Right lobe of liver (tissue), 6 donors: ENCODE measurements around the gene GPR82. TPM values are rescaled to one million over a fixed set of nuclear protein-coding genes. Genes with fewer than 3 reads are reported as not detected.
"Not testable (repeated sequence)": the region's sequence is repeated elsewhere in the genome, so short reads cannot be mapped to it uniquely, and the experiment has no call there.

Source experiments
- ATAC-seq, 4 donors: fragments of 200-7000 bp; cut with Tn5 transposase; one replicate each; pipeline ENCODE4 v1.9.1; 2020; ENCODE audit warnings: mild to moderate bottlenecking in 4 of 4, moderate library complexity in 4 of 4
- DNase-seq, 3 donors: peaks; one replicate each; pipeline ENCODE4 v3.0.0-alpha.2; 2020
- H3K27ac ChIP-seq, 3 donors: fragments of 200-600 bp; one replicate each; pipeline ENCODE4 v1.8.0; 2022
- H3K27me3 ChIP-seq, 2 donors: fragments of 200-600 bp; one replicate each; pipeline ENCODE4 v1.8.0; 2022
- H3K36me3 ChIP-seq, 4 donors: fragments of 200-600 bp; sonication (generic) in 1 of 4; one replicate each; pipeline versions ENCODE4 v1.5.1 to v1.8.0; 2017 to 2022; ENCODE audit warnings: control low read depth in 1 of 4
- H3K4me1 ChIP-seq, 4 donors: fragments of 200-600 bp; sonication (generic) in 1 of 4; one replicate each; pipeline versions ENCODE4 v1.5.1 to v1.8.0; 2017 to 2022; ENCODE audit warnings: control low read depth in 1 of 4
- H3K4me3 ChIP-seq, 3 donors: fragments of 200-600 bp; one replicate each; pipeline ENCODE4 v1.8.0; 2022
- H3K9me3 ChIP-seq, 4 donors: fragments of 200-600 bp; sonication (generic) in 1 of 4; one replicate each; pipeline versions ENCODE4 v1.5.1 to v1.8.0; 2017 to 2022; ENCODE audit warnings: control low read depth in 1 of 4
- POLR2A ChIP-seq: fragments of 450-650 bp; IDR thresholded peaks from one replicate; pipeline ENCODE4 v1.6.1; 2017; ENCODE audit warnings: antibody characterized with exemption, mild to moderate bottlenecking
- WGBS: methylation state at CpG from one replicate; pipeline ENCODE4 v1.1.6; 2018; ENCODE audit warnings: low coverage, low lambda C conversion rate; ENCODE audit not compliant: insufficient coverage; ENCODE audit errors: missing lambda C conversion rate; 5-methylcytosine and 5-hydroxymethylcytosine counted together
- intact Hi-C, 2 donors: fragments of 100-400 bp; cut with DNase I; formaldehyde crosslinking; loops; one replicate each; pipeline versions ENCODE4 v1.11.2 to v1.14.1; 2022
- long read RNA-seq: library from polyadenylated mRNA; unstranded; transcript quantifications from one replicate; pipeline ENCODE4 v2.0.0, GENCODE V29; 2019
- total RNA-seq, 6 experiments: library from RNA; depleted of rRNA in 2 of 6; stranded (reverse); fragments of >200 nt in 2 of 6; fragmentation: NEBNext Ultra II Directional in 3 of 6; extraction: Animal tissue kit (Norgen Biotek cat#: 25700) in 3 of 6; gene quantifications; one replicate each; pipeline versions ENCODE4 v1.1.0 to v1.2.4, GENCODE V29; 2016 to 2023
- TF ChIP-seq, protein P1 (sequence below), 4 donors: fragments of 200-600 bp in 3 of 4; fragments of 450-650 bp in 1 of 4; IDR thresholded peaks; one replicate each; pipeline versions ENCODE4 v1.5.1 to v1.8.0; 2016 to 2022; ENCODE audit warnings: antibody characterized with exemption in 4 of 4, mild to moderate bottlenecking in 2 of 4
- donor health status: DM: no; HTN: yes; CAD: no.
- donor health status: DM: no; HTN: no; CAD: no.
- donor health status: DM: no; HTN: no; CAD: no.
- donor health status: DM: no; HTN: yes; CAD: no.
- donor health status: DM: no; HTN: yes; CAD: no.

The GPR82 gene, protein sequence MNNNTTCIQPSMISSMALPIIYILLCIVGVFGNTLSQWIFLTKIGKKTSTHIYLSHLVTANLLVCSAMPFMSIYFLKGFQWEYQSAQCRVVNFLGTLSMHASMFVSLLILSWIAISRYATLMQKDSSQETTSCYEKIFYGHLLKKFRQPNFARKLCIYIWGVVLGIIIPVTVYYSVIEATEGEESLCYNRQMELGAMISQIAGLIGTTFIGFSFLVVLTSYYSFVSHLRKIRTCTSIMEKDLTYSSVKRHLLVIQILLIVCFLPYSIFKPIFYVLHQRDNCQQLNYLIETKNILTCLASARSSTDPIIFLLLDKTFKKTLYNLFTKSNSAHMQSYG
- under 1 TPM; 0.06 to 0.44 (median 0.20) TPM for total RNA-seq
- long read RNA-seq = 0 reads

DNA sequence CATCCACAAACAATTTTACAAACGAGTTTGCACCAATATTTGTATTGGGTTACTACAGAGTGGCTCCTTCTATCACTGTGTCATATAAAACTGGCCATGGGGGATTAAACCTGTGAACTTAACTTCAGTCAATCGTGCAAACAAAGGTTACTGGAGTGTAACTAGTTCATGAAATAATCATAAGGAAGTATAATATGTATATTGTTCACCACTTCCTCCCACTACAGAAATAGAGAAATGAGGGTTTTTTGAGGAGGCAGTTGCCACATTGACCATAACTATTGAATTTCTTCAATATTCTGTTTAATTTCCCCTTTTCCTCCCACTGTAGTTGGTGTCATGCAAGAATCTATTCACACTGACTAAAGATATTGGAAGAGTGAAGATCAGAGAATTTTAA is at the start of gene GPR82:
Gene GPR82, plus strand, starts transcription at position 356 of the 400 bp plus-strand sequence. CDS start 2,846 bp downstream, outside the sequence.
- TF ChIP-seq, protein P1, sequence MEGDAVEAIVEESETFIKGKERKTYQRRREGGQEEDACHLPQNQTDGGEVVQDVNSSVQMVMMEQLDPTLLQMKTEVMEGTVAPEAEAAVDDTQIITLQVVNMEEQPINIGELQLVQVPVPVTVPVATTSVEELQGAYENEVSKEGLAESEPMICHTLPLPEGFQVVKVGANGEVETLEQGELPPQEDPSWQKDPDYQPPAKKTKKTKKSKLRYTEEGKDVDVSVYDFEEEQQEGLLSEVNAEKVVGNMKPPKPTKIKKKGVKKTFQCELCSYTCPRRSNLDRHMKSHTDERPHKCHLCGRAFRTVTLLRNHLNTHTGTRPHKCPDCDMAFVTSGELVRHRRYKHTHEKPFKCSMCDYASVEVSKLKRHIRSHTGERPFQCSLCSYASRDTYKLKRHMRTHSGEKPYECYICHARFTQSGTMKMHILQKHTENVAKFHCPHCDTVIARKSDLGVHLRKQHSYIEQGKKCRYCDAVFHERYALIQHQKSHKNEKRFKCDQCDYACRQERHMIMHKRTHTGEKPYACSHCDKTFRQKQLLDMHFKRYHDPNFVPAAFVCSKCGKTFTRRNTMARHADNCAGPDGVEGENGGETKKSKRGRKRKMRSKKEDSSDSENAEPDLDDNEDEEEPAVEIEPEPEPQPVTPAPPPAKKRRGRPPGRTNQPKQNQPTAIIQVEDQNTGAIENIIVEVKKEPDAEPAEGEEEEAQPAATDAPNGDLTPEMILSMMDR (IDR thresholded peaks at IDR 0.05) = no peak
- TF ChIP-seq POLR2A = no peak
- intact Hi-C loops = no loop called here
- H3K9me3 ChIP-seq = no peaks in the 10 kb centered on the region
- H3K27me3 ChIP-seq = no peaks in the 10 kb centered on the region
- WGBS = 18% methylated on average over 2 of the region's 2 CpGs
- H3K27ac ChIP-seq = no peak within 1 kb of the TSS
- no peaks in the 10 kb centered on the region for H3K4me1 ChIP-seq
- H3K36me3 ChIP-seq = no peaks in the 10 kb centered on the region
- peak in 1 of 4 donors; percentile 28 for ATAC-seq
- H3K4me3 ChIP-seq = no peak within 1 kb of the TSS
- DNase-seq = no peak

DNA sequence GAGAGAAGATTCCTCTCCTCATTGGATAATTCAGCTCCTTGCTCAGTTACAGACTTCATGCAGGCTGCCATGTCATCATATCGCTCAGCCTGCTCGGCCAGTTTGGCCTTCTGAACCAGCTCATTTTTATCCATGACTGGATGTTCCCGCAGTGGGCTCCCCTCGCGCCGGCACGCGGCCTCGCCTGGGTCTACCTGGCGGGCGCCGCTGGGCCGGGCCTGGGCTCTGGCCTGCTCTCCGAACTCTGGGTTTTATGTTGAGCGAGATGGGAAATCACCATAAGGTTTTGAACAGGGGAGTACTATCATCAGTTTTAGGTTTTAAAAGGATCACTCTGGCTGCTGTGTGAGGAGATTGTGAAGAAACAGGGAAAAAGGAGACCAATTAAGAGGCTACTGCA is 47.6 kb upstream of the GPR82 start:
- ATAC-seq, H3K27ac ChIP-seq, H3K4me3 ChIP-seq, H3K9me3 ChIP-seq, intact Hi-C loops, H3K36me3 ChIP-seq, DNase-seq, H3K27me3 ChIP-seq: not testable (repeated sequence)
- 72% methylated on average over 14 of the region's 15 CpGs for WGBS
- H3K4me1 ChIP-seq = peaks cover 0 to 14% (median 3%) of the 10 kb centered on the region in 4 donors

DNA sequence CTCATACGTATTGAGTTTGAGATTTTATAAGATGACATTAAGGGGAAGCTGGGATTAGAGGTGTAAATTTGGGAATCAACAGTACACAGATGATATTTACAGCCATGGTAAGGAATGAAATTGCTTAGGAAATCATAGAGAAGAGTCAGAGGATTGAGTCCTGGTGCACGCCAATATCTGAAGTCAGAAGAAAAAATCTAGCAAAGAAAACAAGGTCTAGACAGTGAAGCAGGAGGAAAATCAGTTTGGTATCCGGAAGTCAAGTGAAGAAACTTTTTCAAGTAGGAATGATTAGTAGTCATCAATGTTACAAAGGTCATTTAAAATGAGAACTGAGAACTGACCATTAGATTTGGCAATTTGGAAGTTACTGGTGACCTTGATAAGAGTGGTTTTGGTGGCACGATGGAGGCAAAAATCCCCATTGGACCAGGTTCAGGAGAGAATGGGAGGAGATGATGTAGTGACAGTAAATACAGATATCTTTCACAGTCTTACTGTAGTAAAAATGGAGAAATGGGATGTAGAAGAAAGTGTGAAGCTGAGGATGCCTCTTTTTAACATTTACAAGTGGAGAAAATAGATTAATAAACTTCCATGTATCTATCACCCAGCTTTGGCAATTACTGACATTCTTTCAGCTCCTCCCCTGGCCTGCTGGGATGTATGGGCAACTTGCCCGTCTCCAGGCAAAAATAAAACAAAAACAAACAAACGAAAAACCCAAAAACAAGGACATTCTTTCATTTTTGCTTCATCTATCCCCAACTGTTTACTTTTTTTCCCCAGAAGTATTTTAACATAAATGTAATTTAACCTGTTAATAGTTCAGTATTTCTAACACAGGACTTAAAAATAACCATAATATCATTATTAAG is 46.6 kb upstream of the GPR82 start:
- Histone ChIP-seq H3K9me3 (no peaks in the 10 kb centered on the region), H3K36me3 (no peaks in the 10 kb centered on the region), H3K27ac (no peak overlapping the region), H3K4me1 (peaks cover 0 to 14% (median 3%) of the 10 kb centered on the region in 4 donors), H3K27me3 (peaks cover 0 to 6% of the 10 kb centered on the region in 2 donors), H3K4me3 (no peak overlapping the region)
- intact Hi-C loops = no loop called here
- DNase-seq (no peak), ATAC-seq (peak in 3 of 4 donors; percentile 14 to 80 (median 43))
- TF ChIP-seq, protein P1 (IDR thresholded peaks at IDR 0.05) = no peak
- no peak for TF ChIP-seq POLR2A
- 49% methylated on average over 6 of the region's 6 CpGs for WGBS

DNA sequence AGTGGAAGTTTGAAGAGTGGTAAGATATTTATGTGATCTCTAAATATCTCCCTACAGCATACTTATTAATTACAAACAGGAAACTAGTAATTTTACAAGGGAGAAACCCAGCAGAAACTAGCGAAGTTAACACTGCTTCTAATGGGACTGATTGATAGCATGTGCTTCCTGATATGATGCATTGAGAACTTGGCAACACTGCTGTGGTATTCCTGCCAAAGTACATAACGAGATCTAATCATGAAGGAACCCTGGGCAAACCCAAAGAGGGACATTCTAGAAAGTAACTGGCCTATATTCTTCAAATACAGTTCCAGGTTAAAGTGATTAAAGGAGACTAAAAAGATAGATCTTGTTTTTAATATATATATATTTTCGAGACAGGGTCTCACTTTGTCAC is 39.8 kb upstream of the GPR82 start:
- Histone ChIP-seq H3K4me1 (no peaks in the 10 kb centered on the region), H3K27ac (no peak overlapping the region), H3K27me3 (peaks cover 0 to 11% of the 10 kb centered on the region in 2 donors), H3K36me3 (no peaks in the 10 kb centered on the region), H3K4me3 (no peak overlapping the region), H3K9me3 (no peaks in the 10 kb centered on the region)
- ATAC-seq = peak; percentile 85 to 96 (median 88)
- intact Hi-C loops = no loop called here
- TF ChIP-seq, protein P1 (IDR thresholded peaks at IDR 0.05) = no peak
- no peak for TF ChIP-seq POLR2A
- DNase-seq = peak in 1 of 3 donors; percentile 57
- 17% methylated on average over 3 of the region's 3 CpGs for WGBS

DNA sequence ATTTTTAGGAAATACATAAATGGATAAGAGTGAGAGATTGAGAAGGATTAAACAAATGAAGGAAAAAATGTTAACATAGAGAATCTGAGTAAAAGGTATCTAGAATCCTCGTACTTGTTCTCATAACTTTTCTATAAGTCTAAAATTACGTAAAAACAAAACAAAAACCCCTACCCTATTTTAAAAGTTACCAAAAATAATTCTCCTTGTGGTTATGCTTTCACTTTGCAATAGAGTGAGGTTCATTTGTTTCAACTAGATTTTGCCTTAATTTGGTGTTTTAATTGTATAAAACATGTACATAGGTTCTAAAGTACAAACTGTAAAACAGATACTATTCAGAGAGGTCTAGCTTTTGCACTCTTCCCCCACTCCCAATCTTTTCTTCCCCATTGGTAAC is 39.0 kb upstream of the GPR82 start:
- TF ChIP-seq, protein P1 (IDR thresholded peaks at IDR 0.05) = no peak
- no peak for TF ChIP-seq POLR2A
- no peak for DNase-seq
- WGBS = 85% methylated on average over 2 of the region's 2 CpGs

More for the DNA sequence above, 39.0 kb upstream of the GPR82 start:
- no peak for ATAC-seq
- H3K27me3 ChIP-seq = peaks cover 0 to 11% of the 10 kb centered on the region in 2 donors
- no peak overlapping the region for H3K27ac ChIP-seq
- H3K4me3 ChIP-seq = no peak overlapping the region
- no peaks in the 10 kb centered on the region for H3K36me3 ChIP-seq
- intact Hi-C loops = no loop called here
- H3K9me3 ChIP-seq = no peaks in the 10 kb centered on the region
- peaks cover 0 to 1% (median 0%) of the 10 kb centered on the region in 4 donors for H3K4me1 ChIP-seq
